Raji (cell line): ENCODE data around the gene KCNE2.
"Not testable (repeated sequence)": the region's sequence is repeated elsewhere in the genome, so short reads cannot be mapped to it uniquely, and the experiment has no call there.

Source experiments
- POLR2A ChIP-seq: IDR thresholded peaks from 2 replicates; pipeline ENCODE4 v1.6.1; 2011; ENCODE audit warnings: low read depth, low read length, control low read depth; ENCODE audit not compliant: insufficient read depth

KCNE2 gene

GRCh38 chr21:34374940-34375618 lies 11.3 kb downstream of the KCNE2 start, which contains the start of gene SMIM11:
TSS of gene SMIM11 (plus strand) at chr21:34375507. CDS start at chr21:34379505, 3,998 bp downstream.
- not testable (repeated sequence) for TF ChIP-seq POLR2A
